Hepatocyte (in vitro differentiated cells): Measurements from ENCODE around the gene GABRB2. TPM values are rescaled to one million over a fixed set of nuclear protein-coding genes. Genes with fewer than 3 reads are reported as not detected.

Experiments used
- DNase-seq: peaks from one replicate; pipeline ENCODE4 v3.0.0-alpha.2; 2016; ENCODE audit warnings: low spot score
- H2AFZ ChIP-seq: fragments of 200-600 bp; sonication (generic); 2 replicates; pipeline ENCODE4 v1.6.0; 2016; ENCODE audit warnings: antibody characterized with exemption, mild to moderate bottlenecking
- H3K27ac ChIP-seq: fragments of 200-600 bp; sonication (generic); 2 replicates; pipeline ENCODE4 v1.5.1; 2016; ENCODE audit warnings: mild to moderate bottlenecking
- H3K27me3 ChIP-seq: fragments of 200-600 bp; sonication (generic); 2 replicates; pipeline ENCODE4 v1.6.1; 2016
- H3K36me3 ChIP-seq: fragments of 200-600 bp; sonication (generic); replicated peaks from 2 replicates; pipeline ENCODE4 v1.5.1; 2016; ENCODE audit warnings: low read depth; ENCODE audit not compliant: insufficient read depth
- H3K4me1 ChIP-seq: fragments of 200-600 bp; sonication (generic); 2 replicates; pipeline ENCODE4 v1.5.1; 2016; ENCODE audit warnings: mild to moderate bottlenecking, moderate library complexity; ENCODE audit not compliant: insufficient read depth
- H3K4me2 ChIP-seq: fragments of 200-600 bp; sonication (generic); 2 replicates; pipeline ENCODE4 v1.6.0; 2016
- H3K4me3 ChIP-seq: fragments of 200-600 bp; sonication (generic); 2 replicates; pipeline ENCODE4 v1.5.1; 2016; ENCODE audit warnings: mild to moderate bottlenecking
- H3K79me2 ChIP-seq: fragments of 200-600 bp; sonication (generic); 2 replicates; pipeline ENCODE4 v1.6.0; 2017; ENCODE audit warnings: mild to moderate bottlenecking
- H3K9me2 ChIP-seq: fragments of 200-600 bp; sonication (generic); replicated peaks from 2 replicates; pipeline ENCODE4 v1.6.0; 2017; ENCODE audit warnings: mild to moderate bottlenecking; ENCODE audit not compliant: insufficient read depth
- H3K9me3 ChIP-seq: fragments of 200-600 bp; sonication (generic); 2 replicates; pipeline ENCODE4 v1.5.1; 2016; ENCODE audit warnings: low read depth, mild to moderate bottlenecking
- H4K20me1 ChIP-seq: fragments of 200-600 bp; sonication (generic); 2 replicates; pipeline ENCODE4 v1.6.0; 2016; ENCODE audit warnings: mild to moderate bottlenecking; ENCODE audit not compliant: insufficient read depth, poor library complexity, severe bottlenecking
- CTCF ChIP-seq: fragments of 200-600 bp; sonication (generic); IDR thresholded peaks from 2 replicates; pipeline ENCODE4 v1.5.1; 2016; ENCODE audit warnings: antibody characterized with exemption, mild to moderate bottlenecking; ENCODE audit not compliant: poor library complexity
- EZH2 ChIP-seq: fragments of 200-600 bp; sonication (generic); IDR thresholded peaks from 2 replicates; pipeline ENCODE4 v1.6.1; 2016; ENCODE audit warnings: antibody characterized with exemption, mild to moderate bottlenecking, borderline replicate concordance
- EZH2phosphoT487 ChIP-seq: fragments of 200-600 bp; sonication (generic); IDR thresholded peaks from one replicate; pipeline ENCODE4 v1.6.1; 2018; ENCODE audit warnings: antibody characterized with exemption, mild to moderate bottlenecking, low read depth, moderate library complexity; ENCODE audit not compliant: unreplicated experiment, severe bottlenecking
- WGBS: methylation state at CpG from one replicate; pipeline ENCODE4 v1.1.6; 2016; ENCODE audit warnings: low lambda C conversion rate; ENCODE audit errors: missing lambda C conversion rate; 5-methylcytosine and 5-hydroxymethylcytosine counted together
- polyA plus RNA-seq: library from polyadenylated mRNA; unstranded; fragments of >200 nt; fragmentation: Nextera tagmentation; extraction: Ambion mirVana; gene quantifications from 2 replicates; pipeline ENCODE4 v1.2.1, GENCODE V29; 2016
- total RNA-seq: library from RNA; depleted of rRNA; stranded (reverse); fragments of >200 nt; gene quantifications from 2 replicates; pipeline ENCODE4 v1.2.3, GENCODE V29; 2014

The GABRB2 gene
- total and polyA plus RNA-seq, 2 experiments from 2014 or later = 0.16 to 0.53 TPM

- no peaks in the 10 kb centered on the region for H4K20me1 ChIP-seq
- TF ChIP-seq EZH2phosphoT487 (no peak), CTCF (no peak), EZH2 (no peak)
- H3K9me2 ChIP-seq = no peaks in the 10 kb centered on the region
- no peak for DNase-seq
- H2AFZ ChIP-seq = no peak overlapping the region
- no peak overlapping the region for H3K27ac ChIP-seq
- H3K4me3 ChIP-seq = no peak overlapping the region
- H3K4me1 ChIP-seq = no peaks in the 10 kb centered on the region
- no peaks in the 10 kb centered on the region for H3K9me3 ChIP-seq
- H3K79me2 ChIP-seq = no peaks in the 10 kb centered on the region
- WGBS = 69% methylated on average over 3 of the region's 3 CpGs
- no peaks in the 10 kb centered on the region for H3K36me3 ChIP-seq
- H3K27me3 ChIP-seq = no peaks in the 10 kb centered on the region
- H3K4me2 ChIP-seq = no peak overlapping the region
Observed at GRCh38 chr5:161396171-161396570, 150.4 kb downstream of the GABRB2 start.

- H3K27me3 ChIP-seq = no peaks in the 10 kb centered on the region
- H3K9me2 ChIP-seq = no peaks in the 10 kb centered on the region
- H3K4me2 ChIP-seq = no peak overlapping the region
- H3K79me2 ChIP-seq = no peaks in the 10 kb centered on the region
- TF ChIP-seq EZH2phosphoT487 (no peak), CTCF (no peak), EZH2 (no peak)
- H3K4me3 ChIP-seq = no peak overlapping the region
- H2AFZ ChIP-seq = no peak overlapping the region
- 73% methylated on average over 1 of the region's 1 CpG for WGBS
- H3K9me3 ChIP-seq = no peaks in the 10 kb centered on the region
- no peak for DNase-seq
- no peaks in the 10 kb centered on the region for H4K20me1 ChIP-seq
- H3K27ac ChIP-seq = no peak overlapping the region
- no peaks in the 10 kb centered on the region for H3K36me3 ChIP-seq
- H3K4me1 ChIP-seq = no peaks in the 10 kb centered on the region
Observed at GRCh38 chr5:161391724-161392123, 154.8 kb downstream of the GABRB2 start.

- TF ChIP-seq EZH2 (no peak), EZH2phosphoT487 (no peak), CTCF (no peak)
- Histone ChIP-seq H3K4me2 (no peak overlapping the region), H3K9me2 (no peaks in the 10 kb centered on the region), H3K4me1 (no peaks in the 10 kb centered on the region), H4K20me1 (no peaks in the 10 kb centered on the region), H3K36me3 (no peaks in the 10 kb centered on the region), H3K4me3 (no peak overlapping the region), H3K79me2 (no peaks in the 10 kb centered on the region), H2AFZ (no peak overlapping the region), H3K27ac (no peak overlapping the region), H3K27me3 (no peaks in the 10 kb centered on the region), H3K9me3 (no peaks in the 10 kb centered on the region)
- 59% methylated on average over 1 of the region's 1 CpG for WGBS
- no peak for DNase-seq
Observed at GRCh38 chr5:161391016-161391415, 155.5 kb downstream of the GABRB2 start.

GRCh38 chr5:161387121-161387520, 159.4 kb downstream of the GABRB2 start:
- Histone ChIP-seq H3K27ac (no peak overlapping the region), H3K9me2 (no peaks in the 10 kb centered on the region), H3K4me1 (no peaks in the 10 kb centered on the region), H4K20me1 (no peaks in the 10 kb centered on the region), H2AFZ (no peak overlapping the region), H3K27me3 (no peaks in the 10 kb centered on the region), H3K36me3 (no peaks in the 10 kb centered on the region), H3K79me2 (no peaks in the 10 kb centered on the region), H3K9me3 (no peaks in the 10 kb centered on the region), H3K4me2 (no peak overlapping the region), H3K4me3 (no peak overlapping the region)
- 96% methylated on average over 2 of the region's 2 CpGs for WGBS
- no peak for TF ChIP-seq EZH2
- no peak for TF ChIP-seq CTCF
- TF ChIP-seq EZH2phosphoT487 = no peak
- DNase-seq = no peak
